Ovary (tissue), 3 donors: ENCODE data around the gene MPRIP.

Source experiments
- CTCF ChIP-seq, 3 donors: fragments of 450-650 bp in 2 of 3; fragments of 200-600 bp in 1 of 3; IDR thresholded peaks; one replicate each; pipeline versions ENCODE4 v1.5.1 to v1.8.0; 2016 to 2022; ENCODE audit warnings: antibody characterized with exemption in 3 of 3, mild to moderate bottlenecking in 1 of 3
- EP300 ChIP-seq: sonication (generic); formaldehyde crosslinking; IDR thresholded peaks from one replicate; pipeline ENCODE4 v1.6.1; 2017; ENCODE audit warnings: antibody characterized with exemption
- POLR2A ChIP-seq: fragments of 450-650 bp; IDR thresholded peaks from one replicate; pipeline ENCODE4 v1.6.1; 2017; ENCODE audit warnings: antibody characterized with exemption, mild to moderate bottlenecking, moderate library complexity
- donor health status: DM: no; HTN: no; CAD: no.

GRCh38 chr17:17156511-17156910, 114.3 kb downstream of the MPRIP start:
- TF ChIP-seq CTCF (IDR thresholded peaks at IDR 0.05), result no peak
- no peak for TF ChIP-seq POLR2A
- TF ChIP-seq EP300, result no peak
